ENCODE results near the gene COL7A1.

Gene COL7A1

DNA sequence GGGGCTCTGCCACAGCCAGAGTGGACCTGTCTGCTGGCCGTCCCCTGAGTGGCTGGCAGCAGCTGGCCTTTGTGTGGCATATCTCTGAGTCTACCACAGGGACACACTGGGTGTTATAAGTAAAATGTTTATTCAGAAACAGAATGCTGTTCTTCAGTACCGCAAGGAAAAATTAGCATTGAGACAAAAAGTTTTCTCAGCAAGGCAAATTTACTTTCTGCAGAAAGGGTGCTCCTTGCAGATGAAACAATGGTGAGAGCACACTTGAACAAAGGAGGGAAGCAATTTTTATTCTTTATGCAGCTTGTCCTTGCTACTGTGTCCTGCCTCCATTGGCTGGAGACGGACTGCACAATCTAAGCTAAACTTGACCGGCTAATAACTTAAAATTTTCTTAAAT lies 22.4 kb upstream of the COL7A1 start:
- DNase-seq, result no peak

DNA sequence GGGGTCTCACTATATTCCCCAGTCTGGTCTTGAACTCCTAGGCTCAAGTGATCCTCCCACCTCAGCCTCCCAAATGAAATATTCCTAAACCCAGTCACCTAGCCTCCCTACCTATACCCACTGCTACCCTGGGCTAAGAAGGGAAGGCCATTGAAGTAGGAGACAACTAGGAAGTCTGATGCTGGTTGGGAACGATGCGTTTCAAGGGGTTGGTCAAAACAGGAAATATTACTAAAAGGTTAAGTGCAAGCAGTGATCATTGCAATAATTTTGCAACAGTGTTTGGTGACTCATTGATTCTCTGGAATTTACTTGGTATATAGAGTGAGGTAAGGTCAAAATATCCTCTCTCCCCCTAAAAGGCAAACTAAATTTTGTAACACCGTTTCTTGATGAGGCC lies 18.9 kb upstream of the COL7A1 start:
- DNase-seq, result no peak

DNA sequence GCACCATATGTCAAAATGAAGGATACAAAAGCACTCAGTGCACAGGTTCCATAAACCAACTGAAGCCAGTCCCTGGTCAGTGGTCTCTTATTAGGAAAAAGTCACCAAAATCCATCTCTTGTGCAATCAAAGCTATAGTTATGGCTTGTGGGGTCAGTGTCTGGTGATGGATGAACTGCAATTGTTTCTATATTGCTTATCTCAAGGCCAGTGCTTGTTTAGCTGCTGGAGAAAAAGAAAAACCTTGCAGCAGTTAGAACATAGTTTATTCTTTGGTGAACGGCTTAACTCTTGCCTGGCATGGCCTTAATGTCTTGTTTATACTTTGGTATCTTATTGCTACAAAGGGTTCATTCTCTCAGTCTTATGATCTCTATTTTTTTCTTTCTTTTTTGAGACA lies 17.2 kb upstream of the COL7A1 start:
- DNase-seq, result no peak

DNA sequence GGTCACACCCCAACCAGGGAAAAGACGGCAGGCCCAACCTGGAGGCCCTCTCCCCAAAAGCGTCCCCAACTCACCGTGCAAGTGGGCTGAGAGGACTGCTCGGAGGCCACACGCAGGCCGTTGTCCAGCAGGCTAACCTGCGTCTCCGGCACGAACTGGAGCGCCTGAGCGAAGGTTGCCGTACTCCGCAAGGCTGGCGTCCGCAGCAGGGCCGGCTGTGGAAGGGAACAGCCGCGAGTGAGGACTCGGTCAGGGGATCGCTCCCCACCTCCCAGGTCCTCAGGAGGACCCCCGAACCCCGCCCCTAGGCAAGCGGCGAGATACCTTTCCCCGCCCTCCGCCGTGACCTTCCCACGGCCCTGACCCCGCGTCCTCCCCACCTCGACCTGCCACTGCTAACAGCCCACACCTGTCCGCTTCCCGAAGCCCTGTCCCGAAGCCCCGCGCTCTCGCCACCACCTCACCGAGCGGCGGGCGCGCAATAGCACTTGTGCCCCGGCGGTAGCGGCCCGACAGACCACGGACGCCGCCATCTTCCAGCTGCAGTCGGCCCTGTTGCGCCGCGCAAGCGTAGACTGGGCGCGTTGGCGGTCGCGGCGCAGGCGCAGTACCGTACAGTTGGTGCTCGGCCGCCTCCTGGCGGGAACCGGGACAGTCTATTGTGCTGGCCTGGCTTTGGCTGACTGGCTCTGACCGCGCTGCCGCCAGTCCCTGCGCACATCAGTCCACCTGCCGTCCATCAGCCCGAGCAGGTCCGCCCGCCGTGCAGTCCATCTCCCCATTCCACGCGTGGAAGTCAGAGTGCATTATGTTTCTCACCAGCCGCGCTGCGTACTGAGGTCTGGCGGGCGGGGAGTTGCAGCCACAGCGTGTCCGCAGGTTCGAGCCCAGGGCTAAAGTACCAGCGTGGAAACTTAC lies 14.2 kb upstream of the COL7A1 start, which contains the start of gene UQCRC1:
Gene UQCRC1, minus strand, starts transcription at position 559 of the 918 bp plus-strand sequence. Its CDS starts 26 bp downstream, at position 533.
- DNase-seq, result peak; percentile 78

DNA sequence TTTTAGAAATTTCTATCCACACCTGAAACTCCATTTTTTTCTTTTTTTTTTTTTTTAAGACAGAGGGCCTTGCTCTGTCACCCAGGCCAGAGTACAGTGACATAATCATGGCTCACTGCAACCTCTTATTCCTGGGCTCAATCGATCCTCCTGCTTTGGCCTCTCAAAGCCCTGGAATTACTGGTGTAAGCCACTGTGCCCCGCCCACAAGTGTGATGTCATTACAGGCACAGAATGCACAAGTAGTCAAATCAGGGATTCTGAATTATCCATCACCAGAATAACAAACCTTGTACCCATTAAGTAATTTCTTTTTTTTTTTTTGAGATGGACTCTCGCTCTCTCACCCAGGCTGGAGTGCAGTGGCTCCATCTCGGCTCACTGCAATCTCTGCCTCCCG lies 12.4 kb upstream of the COL7A1 start:
- no peak for DNase-seq

DNA sequence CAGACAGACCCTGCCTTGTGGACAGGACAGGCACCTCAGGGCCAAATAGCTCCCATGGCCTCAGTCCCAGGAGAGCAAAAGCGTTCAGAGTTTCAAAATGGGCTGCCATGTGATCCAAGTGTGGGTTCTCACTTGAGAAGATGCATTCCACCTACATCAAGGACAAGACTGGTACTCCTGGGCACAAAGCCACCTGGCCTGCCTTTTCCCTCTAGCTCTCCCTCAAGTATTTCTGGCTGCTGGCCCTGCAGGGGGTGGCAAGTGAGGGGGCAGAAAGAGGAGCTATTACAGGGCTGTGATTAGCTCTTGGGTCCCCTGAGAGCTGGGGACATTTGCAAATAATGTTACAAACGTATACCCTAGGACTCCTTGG lies 6.5 kb upstream of the COL7A1 start:
- no peak for DNase-seq

DNA sequence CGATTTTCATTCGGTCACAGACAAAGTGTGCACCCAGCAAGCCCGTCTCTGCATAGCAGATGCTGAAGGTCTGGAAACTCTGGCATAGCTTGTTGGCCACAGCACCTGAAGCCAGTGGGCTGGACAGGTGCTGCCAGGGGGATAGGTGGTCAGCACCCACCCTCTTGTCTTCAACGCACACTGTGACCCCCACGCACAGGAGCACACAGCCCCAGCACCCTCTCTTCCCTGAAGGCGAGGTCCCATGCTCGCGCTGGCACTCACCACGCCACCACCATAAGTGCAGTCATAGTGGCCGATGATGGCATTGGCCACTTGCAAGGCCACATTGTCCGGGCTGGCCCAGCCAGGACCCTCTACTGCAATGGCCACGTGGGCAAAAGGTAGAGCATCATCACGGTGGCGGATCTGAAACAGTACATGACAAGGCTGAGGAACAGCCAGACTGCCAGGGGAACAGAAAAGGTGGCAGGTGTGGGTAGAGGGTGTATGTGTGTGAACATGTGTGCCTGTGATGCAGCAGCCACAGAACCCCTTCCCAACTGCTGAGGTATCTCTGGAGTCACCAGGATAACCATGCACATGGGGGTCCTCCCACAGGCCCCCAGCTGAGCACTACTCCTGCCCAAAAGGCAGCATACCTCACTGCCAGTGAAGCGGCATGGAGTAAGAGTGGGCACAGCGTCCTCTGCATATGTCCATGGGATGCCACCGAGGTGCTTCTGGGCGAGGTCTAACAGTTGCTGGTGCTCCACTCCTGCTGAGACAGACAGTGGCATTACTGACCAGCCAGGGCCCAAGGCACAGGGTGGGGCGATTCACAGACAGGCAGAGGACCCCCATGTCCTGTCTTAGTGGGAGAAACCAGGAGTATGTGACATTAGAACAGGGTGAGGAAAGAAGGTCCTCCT lies 5.8 kb upstream of the COL7A1 start:
- no peak for DNase-seq

DNA sequence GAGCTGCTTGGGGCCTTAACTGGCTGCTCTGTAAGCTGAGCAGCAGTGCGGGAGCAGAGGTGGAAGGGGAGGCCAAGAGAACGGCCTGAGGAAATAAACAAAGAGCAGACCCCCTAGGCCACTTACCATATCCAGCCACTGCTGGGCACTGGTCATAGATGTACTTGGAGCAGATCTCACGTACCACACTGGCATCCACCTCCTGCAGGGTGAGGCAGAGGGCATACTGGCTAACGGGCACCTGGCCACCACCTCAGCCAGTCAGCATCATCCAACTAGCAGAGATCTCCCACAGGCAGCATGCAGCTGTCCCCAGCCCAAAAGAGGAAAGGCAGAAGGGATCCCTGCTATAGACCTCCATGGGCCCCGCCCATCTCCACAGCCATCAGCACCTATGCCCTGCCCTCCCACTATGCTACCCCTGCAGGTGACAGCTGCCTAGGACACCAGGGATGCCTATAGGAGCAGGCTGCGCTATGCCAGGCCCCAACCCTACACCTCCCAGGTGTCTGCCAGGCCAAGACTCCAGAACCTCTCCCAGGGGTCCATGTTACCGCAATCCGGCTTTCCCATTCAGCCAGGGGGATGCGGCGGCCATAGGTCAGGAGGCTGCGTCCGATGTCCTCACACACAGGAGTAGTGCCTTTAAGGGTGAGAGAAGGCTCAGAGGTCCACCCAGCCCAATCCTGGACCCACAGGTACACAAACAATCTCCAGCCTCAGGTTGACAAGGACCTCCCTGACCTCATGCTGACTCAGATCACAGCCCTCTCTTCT lies 4.6 kb upstream of the COL7A1 start:
- DNase-seq, result no peak

DNA sequence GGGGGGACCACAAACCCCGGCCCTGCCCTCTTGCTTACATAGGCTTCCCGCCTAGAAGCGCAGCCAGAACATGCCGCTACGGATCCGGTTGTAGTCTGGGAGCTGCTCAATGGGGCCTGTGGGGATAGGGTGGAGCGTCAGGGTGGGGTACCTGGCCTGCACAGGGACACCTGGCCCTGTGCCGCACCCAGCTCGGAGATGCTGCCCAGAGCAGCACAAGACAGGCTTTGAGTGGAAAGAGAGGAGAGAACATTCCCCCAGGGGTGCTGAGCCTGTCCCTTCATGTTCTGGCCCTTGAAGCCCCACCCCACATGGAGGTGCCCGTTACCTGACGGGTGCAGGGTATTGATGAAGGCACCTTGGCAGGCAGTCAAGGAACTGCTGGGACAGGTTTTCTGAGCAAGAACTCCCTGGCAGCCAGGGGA lies 4.0 kb upstream of the COL7A1 start:
- DNase-seq, result no peak

DNA sequence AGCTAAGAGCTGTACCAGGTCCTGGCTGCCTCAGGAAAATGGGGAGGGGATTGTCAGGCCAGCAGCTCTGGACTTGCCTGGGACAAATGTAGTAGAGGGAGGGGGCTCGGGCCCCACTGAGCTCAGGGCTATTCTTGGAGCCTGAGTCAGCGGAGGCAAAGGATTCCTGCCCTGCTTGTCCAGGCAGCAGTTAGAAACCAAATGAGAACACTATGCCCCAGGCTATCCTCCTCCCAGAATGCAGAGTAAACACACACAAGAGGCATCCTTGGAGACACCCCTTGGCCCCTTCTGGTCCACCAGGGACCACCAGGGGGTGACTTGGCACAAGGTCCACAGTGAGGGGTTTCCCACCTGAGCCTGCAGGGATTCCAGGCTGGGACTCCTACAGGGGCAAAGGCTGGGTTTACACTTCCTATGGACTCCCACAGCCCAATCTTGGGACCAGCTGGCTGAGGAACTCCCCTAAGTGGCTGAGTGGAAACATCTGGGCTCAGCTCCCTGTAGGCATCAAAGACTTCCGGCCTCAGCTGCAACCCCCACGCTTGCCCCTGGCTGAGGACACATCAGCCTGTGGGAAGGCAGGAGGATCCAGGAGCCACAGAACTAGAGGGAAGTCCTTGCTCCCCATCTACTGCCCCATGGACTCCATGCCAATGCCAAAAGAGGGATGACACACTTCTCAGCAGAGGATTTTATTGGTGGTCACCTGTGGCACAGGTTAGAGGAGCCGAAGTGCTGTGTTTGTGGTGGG lies 3.4 kb upstream of the COL7A1 start:
- DNase-seq, result no peak

DNA sequence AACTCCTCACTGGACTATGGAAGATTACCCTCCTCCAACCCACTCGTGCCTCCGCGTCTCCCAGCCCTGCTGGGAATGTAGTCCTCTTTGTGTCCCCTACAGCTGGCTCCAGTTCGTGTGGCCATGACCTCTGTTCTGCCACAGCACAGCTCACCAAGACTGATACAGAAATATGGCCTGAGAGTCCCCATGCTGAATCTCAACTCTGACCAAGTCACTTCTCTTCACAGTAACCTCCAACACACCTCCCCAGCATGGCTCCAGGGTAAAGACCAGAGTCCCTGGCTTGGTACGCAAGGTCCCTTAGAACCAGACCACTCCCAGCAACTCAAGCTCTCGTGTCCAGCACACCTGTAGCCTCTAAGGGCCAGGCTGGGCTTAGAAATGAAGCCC lies 2.3 kb upstream of the COL7A1 start:
- DNase-seq, result no peak

DNA sequence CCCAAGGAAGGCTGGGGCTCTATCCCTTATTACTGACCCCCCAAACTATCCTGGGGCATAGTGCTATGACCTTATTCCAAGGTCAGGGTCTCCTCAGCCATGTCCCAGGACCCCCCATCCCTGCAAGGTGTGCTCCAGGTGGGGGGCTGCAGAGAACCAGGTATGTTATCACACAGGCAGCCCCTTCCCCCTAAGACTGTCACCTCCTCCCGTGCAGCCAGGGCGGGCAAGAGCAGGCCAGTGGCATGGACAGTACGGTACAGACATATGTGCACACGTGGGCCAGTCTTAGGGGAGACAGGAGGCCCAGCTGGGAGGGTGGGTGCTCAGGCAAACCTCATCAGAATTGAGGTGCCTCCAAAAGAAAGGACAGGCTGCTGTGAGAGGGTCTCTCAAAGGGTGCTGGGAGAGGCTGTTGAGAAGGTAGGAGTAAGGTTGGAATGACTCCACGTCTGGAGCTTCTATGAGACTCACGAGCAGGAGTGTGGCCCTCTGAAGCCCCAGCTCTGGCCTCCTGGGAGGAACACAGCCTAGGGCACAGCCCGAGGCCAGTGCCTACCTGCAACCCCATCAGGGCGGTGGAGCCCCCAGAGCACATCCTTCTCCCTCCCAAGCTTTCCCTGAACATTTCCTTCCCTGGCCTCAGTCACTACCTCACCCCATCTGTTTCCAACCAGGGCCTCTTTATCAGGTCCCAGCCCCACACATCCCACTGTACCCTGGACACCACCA lies 1.7 kb upstream of the COL7A1 start:
- DNase-seq, result no peak

DNA sequence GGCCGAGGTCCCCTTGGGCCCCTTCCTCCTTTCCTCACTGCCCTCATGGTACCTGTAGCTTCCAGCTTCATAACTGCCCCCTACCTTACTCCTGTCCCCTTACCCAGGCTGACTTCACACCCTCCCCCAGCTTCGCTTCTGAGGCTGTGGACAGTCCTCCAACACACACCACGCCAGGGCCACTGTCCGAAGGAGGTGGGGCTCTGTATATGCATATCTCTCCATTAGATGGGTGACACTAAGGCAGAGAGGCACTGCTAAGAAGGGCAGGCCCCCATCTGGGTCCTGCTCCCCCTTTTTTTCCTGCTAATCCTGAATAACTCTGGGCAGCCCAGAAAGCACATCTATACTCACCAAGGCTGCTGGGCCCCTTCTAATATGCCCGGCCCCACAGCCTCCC lies 1.0 kb upstream of the COL7A1 start:
- no peak for DNase-seq

DNA sequence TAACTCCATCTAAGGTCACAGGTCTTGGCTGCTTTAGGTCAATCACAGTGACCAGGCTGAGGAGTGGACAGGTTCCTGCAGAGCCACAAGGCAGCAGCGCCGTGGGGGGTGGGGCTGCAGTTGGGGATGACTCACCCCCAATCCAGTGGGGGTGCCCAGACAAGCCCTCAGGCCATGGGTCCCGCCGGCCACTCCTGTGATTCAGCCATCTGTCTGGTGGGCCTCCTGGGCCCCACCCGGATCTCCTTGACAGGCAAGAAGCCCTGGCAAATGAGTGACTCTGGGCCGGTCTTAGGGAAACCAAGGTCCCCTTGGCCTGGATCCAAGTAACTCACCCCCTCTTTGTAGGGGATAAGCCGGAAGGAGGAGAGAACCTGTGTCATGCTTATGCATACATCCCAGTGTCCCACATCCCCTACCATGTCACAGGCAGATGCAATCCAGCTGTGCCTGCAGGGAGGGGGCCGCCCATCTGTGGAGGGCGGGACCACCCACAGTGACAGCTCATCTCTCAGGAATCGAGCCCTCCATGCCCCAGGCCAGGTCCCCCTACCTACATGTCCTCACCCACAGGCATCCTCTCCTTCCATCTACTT lies 495 bp upstream of the COL7A1 start:
- DNase-seq, result no peak

DNA sequence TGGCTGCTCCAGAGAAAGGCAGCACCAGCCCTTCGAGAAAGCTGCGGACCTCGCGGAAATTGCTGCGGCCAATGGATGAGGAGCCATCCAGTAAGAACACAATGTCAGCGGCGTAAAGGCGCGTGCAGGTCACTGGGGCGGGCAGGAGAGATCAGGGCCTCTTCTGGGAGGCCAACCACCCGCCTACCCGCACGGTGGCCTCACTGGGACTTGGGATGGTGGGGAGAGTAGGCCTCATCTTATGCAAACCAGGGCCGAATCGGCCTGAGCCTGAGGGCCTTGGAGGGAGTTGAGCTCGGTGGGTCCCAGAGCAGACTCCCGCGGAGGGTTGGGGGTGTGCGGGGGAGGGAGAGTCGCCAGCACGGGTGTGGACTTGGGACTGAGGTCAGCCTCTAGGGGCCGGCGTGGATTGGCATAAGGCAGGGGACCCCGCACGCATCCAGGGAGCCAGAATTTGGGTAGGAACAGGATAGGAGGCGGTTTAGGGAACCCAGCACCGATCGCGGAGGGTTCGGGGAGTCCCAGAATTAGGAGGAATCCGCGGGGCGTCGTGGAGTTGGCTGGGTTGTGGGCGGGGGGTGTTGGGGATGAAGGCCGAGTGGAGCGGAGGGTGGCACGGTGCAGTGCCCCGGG lies 596 bp downstream of the COL7A1 start:
- no peak for DNase-seq

DNA sequence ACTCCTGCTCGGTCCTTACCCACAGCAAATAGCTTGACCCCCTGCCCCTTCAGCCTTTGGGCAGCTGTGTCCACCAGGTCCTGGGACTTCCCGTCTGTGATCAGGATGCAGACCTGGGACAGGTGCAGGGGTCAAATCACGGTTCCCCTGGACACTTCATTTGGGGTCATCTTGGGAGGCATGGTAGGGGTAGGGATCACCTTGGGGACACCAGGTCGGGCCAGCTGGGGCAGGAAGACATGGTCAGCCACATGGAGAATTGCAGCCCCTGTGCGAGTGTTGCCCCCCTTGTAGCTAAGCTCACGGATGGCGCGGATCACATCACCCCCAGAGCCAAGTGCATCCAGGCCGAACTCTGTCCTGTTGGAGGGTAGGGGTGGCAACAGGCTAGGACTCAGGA lies 1.8 kb downstream of the COL7A1 start:
- DNase-seq, result no peak

DNA sequence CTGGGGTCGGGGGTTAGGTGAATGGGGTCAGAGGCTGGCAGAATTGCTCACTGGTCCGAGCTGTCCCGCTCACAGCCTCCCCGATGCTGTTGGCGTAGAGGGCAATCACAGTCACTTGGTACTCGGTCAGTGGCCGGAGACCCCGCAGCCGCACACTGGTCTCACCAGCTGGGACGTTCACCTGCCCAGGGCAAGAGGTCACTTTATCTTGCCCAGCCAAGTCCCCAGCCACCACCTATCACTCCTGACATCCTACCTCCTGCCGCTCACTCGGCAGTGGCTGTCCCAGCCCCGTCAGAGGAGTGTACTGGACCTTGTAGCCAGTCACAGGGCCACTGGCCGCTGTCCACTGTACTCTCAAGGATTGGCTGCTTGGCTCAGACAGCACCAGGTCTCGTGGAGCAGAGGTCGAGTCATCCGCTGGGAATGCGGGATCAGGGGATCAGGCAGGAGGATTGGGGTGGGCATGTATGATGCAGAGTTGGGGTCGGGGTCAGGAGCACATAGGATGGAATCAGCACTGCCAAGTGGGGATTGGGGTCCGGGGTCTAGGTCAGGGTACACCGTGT lies 2.5 kb downstream of the COL7A1 start:
- DNase-seq, result no peak

DNA sequence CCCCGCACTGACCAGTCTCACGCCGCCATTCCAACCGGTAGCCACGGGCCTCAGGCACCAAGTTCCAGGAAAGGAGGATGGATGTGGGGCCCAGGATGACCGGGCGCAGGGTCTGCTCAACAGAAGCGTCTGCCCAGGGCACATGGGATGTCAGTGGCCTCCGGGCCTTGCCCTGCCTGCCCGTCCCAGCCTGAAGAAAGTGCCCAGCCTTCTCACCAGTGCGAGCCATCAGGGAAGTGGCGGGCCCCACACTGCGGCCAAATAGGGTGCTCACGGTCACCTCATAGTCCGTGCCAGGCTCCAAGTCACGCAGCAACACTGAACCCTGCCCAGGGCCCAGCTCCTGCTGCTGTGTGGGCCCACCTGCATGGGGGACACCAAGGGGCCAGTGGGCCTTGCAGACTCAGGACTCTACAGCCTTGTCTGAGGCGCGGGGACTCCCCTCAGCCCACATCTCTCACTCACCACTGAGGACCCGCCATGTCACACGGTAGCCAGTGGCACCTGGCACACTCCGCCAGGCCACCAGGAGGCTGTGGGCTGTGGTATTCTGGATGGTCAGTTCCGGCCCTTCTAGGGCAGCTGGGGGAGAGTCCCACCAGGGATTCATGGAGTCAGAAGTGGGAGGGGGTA lies 3.1 kb downstream of the COL7A1 start:
- no peak for DNase-seq

DNA sequence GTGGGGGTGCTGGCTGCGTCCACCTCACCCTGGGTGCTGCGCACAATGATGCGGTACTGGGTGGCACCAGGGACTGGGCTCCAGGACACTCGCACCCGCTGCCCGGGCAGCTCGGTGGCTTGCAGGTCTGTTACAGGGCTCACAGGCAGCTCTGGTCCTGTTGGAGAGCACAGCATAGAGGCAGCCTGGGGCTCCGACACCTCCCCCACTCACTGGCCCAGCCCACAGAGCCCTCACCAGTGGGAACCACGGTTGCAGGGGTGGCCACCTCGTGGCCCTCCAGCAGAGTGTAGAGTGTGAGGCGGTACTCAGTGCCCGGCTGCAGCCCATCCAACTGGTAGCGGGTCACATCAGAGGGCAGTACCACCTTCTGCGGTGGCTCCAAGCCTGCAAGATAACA lies 3.7 kb downstream of the COL7A1 start:
- no peak for DNase-seq

DNA sequence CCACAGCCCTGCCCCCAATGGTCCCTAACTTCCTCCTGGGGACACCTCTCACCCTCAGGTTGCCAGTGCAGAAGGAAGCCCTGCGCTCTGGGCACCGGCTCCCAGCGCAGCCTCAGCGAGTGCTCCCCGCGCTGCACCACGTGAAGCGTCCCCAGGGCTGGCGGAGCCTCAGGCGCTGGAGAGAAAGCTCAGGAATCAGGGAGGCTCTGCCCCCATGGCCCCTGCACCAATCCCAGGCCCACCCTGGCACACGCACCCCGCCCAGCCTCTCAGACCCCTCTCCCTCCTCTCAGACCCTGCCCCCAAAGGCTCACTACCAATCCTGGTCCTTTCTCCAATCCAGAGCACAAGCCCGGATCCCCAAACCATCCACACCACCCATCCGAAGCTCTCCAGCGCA lies 6.9 kb downstream of the COL7A1 start:
- no peak for DNase-seq

All from NK-92 treated with Interleukin-12 subunit alpha and Interleukin-12 subunit beta, amount 100 ng/mL, for 24 hours (cell line).